Activated B cell treated with CpG ODN at 0.5 μM for 24 hours (primary cell): ENCODE data around the gene SDHA. TPM values are rescaled to one million over a fixed set of nuclear protein-coding genes. Genes with fewer than 3 reads are reported as not detected.
"Not testable (repeated sequence)": the region's sequence is repeated elsewhere in the genome, so short reads cannot be mapped to it uniquely, and the experiment has no call there.

Experiments used
- ATAC-seq: fragments of 200-7000 bp; cut with Tn5 transposase; one replicate; pipeline ENCODE4 v1.10.0; 2021; ENCODE audit warnings: low read depth, mild to moderate bottlenecking, moderate library complexity
- CTCF ChIA-PET: fragments of 350-600 bp; sonication (Branson Sonifier 250); formaldehyde crosslinking; loops from one replicate; lab custom pipeline; 2021; ENCODE audit warnings: antibody characterized with exemption; lab: Charles Lee
- POLR2A ChIA-PET: fragments of 350-600 bp; sonication (Branson Sonifier 250); formaldehyde crosslinking; loops from one replicate; lab custom pipeline; 2021; ENCODE audit warnings: antibody characterized with exemption; lab: Charles Lee
- DNase-seq: peaks from one replicate; pipeline ENCODE4 v3.0.0; 2022
- H3K27ac Mint-ChIP-seq: one replicate; pipeline ENCODE4 v1.8.0; 2020; ENCODE audit warnings: mixed read lengths
- H3K27me3 Mint-ChIP-seq: one replicate; pipeline ENCODE4 v1.8.0; 2021; ENCODE audit warnings: mixed read lengths
- H3K36me3 Mint-ChIP-seq: one replicate; pipeline ENCODE4 v1.8.0; 2021; ENCODE audit warnings: low read depth, mixed read lengths
- H3K4me1 Mint-ChIP-seq: one replicate; pipeline ENCODE4 v1.8.0; 2021; ENCODE audit warnings: mixed read lengths
- H3K4me3 Mint-ChIP-seq: one replicate; pipeline ENCODE4 v1.8.0; 2020; ENCODE audit warnings: mild to moderate bottlenecking, mixed read lengths
- H3K9me3 Mint-ChIP-seq: one replicate; pipeline ENCODE4 v1.8.0; 2020; ENCODE audit warnings: mixed read lengths
- intact Hi-C: fragments of 100-400 bp; cut with micrococcal nuclease; formaldehyde crosslinking; loops from one replicate; pipeline ENCODE4 v1.15.1; 2024
- total RNA-seq: library from RNA; stranded (reverse); gene quantifications from 2 replicates; pipeline ENCODE4 v1.2.3, GENCODE V29; 2022
- TF ChIP-seq, protein P1 (sequence below): fragments of 200-600 bp; IDR thresholded peaks from one replicate; pipeline ENCODE4 v1.8.0; 2022; ENCODE audit warnings: antibody characterized with exemption, mild to moderate bottlenecking

Gene SDHA
- total RNA-seq, 1 donor from 2014 or later: 95.7 TPM

DNA sequence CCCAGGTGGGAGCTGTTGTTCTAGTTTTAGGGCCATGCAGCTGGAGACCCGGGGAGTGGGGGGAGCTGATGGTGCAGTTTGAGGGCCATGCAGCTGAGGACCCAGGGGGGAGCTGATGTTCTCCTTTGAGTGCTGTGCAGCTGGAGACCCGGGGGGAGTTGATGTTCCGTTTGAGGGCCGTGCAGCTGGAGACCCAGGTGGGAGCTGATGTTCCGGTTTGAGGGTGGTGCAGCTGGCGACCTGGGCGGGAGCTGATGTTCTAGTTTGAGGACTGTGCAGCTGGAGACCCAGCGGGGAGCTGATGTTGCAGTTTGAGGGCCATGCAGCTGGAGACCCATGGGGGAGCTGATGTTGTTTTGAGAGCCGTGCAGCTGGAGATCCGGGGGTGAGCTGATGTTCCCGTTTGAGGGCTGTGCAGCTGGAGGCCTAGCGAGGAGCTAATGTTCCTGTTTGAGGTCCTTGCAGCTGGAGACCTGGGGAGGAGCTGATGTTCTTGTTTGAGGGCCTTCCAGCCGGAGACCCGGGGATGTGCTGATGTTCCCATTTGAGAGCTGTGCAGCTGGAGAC, 68.0 kb downstream of the SDHA start:
- Mint-ChIP-seq H3K36me3 (peaks cover 72% of the 10 kb centered on the region), H3K9me3 (no peaks in the 10 kb centered on the region), H3K4me3 (no peak overlapping the region), H3K27ac (no peak overlapping the region), H3K4me1 (peaks cover 52% of the 10 kb centered on the region), H3K27me3 (no peaks in the 10 kb centered on the region)
- DNase-seq (no peak), ATAC-seq (no peak)
- TF ChIP-seq, protein P1, sequence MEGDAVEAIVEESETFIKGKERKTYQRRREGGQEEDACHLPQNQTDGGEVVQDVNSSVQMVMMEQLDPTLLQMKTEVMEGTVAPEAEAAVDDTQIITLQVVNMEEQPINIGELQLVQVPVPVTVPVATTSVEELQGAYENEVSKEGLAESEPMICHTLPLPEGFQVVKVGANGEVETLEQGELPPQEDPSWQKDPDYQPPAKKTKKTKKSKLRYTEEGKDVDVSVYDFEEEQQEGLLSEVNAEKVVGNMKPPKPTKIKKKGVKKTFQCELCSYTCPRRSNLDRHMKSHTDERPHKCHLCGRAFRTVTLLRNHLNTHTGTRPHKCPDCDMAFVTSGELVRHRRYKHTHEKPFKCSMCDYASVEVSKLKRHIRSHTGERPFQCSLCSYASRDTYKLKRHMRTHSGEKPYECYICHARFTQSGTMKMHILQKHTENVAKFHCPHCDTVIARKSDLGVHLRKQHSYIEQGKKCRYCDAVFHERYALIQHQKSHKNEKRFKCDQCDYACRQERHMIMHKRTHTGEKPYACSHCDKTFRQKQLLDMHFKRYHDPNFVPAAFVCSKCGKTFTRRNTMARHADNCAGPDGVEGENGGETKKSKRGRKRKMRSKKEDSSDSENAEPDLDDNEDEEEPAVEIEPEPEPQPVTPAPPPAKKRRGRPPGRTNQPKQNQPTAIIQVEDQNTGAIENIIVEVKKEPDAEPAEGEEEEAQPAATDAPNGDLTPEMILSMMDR: no peak
- intact Hi-C loops: no loop called here
- ChIA-PET POLR2A (interaction anchor here (1.0 kb wide), 1 partner anchor 34 kb away, joined by 3 read pairs; no protein-coding TSS in a partner anchor), CTCF (no interaction called here)

DNA sequence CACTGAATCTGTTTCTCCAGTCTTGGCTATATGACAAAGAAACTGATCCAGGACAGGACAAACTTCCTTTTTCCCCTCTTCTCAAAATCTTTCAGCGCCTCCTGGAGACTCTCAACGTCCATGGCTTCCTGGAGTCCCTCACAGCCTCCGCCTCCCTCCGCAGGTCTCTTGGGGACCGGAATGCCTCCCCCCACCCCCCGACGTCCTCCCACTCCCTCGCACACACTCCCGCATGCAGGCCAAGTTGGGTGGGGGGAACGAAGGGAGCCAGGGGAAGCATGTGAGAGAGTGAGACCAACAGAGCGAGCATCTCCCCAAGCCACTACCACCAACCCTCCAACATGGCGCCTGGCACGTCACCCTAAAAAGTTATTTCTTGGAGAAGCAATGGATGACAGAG, 72.1 kb downstream of the SDHA start:
- POLR2A ChIA-PET, H3K4me3 Mint-ChIP-seq, DNase-seq, CTCF ChIA-PET, H3K27ac Mint-ChIP-seq, H3K9me3 Mint-ChIP-seq, H3K27me3 Mint-ChIP-seq, intact Hi-C loops, ATAC-seq: not testable (repeated sequence)
- Mint-ChIP-seq H3K36me3 (peaks cover 53% of the 10 kb centered on the region), H3K4me1 (peaks cover 23% of the 10 kb centered on the region)

DNA sequence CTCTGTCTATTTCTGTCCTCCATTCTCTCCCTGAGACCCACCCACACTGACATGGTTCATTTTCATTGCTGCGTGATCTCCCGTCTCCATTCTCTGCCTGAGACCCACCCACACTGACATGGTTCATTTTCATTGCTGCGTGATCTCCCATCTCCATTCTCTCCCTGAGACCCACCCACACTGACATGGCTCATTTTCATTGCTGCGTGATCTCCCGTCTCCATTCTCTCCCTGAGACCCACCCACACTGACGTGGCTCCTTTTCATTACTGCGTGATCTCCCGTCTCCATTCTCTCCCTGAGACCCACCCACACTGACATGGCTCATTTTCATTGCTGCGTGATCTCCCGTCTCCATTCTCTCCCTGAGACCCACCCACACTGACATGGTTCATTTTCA, 73.2 kb downstream of the SDHA start:
- CTCF ChIA-PET, H3K27me3 Mint-ChIP-seq, POLR2A ChIA-PET, H3K27ac Mint-ChIP-seq, H3K4me3 Mint-ChIP-seq, H3K9me3 Mint-ChIP-seq, DNase-seq, ATAC-seq, intact Hi-C loops: not testable (repeated sequence)
- Mint-ChIP-seq H3K4me1 (peaks cover 23% of the 10 kb centered on the region), H3K36me3 (peaks cover 46% of the 10 kb centered on the region)

DNA sequence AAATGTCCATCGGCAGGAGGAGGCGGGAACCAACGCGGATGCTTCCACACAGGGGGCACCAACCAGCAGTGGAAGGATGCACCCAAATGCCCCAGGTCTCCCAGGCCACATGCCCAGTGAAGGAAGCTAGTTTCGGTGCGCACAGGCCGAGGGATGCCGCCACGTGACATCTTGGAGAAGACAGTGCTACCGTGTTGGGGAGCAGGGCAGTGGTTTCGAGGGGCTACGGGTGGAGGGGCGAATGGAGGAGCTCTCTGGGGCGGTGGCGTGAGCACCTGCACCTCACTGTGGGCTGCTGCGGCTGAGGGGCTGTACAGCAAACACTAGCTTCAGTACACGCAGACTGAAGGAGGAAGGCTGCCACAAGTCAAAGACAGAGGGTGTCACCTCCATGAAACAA, 76.7 kb downstream of the SDHA start:
- ATAC-seq, H3K9me3 Mint-ChIP-seq, H3K4me3 Mint-ChIP-seq, POLR2A ChIA-PET, H3K27ac Mint-ChIP-seq, H3K27me3 Mint-ChIP-seq, intact Hi-C loops, CTCF ChIA-PET, DNase-seq: not testable (repeated sequence)
- peaks cover 38% of the 10 kb centered on the region for H3K36me3 Mint-ChIP-seq
- peaks cover 26% of the 10 kb centered on the region for H3K4me1 Mint-ChIP-seq

DNA sequence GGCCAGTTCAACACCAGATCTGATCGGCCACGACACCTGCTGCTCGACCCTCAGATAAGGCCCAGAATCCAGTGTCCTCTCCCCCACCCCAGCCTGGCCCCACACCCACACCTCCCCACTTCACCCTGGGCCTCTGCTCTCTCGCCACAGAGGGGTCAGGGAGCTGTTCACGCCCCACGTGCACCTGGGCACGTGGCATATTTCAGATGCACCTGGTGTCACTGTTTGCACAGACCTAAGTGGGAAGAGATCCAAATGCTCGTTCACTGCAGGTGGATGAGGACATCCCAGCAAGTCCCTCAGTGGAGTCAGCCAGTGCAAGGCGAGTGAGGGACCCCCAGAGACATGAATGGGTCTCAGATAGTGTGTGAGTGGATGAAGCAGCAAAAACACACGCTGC, 78.1 kb downstream of the SDHA start:
- ATAC-seq, H3K9me3 Mint-ChIP-seq, POLR2A ChIA-PET, H3K27me3 Mint-ChIP-seq, DNase-seq, CTCF ChIA-PET, H3K4me3 Mint-ChIP-seq, H3K27ac Mint-ChIP-seq, intact Hi-C loops: not testable (repeated sequence)
- Mint-ChIP-seq H3K36me3 (peaks cover 32% of the 10 kb centered on the region), H3K4me1 (peaks cover 25% of the 10 kb centered on the region)

DNA sequence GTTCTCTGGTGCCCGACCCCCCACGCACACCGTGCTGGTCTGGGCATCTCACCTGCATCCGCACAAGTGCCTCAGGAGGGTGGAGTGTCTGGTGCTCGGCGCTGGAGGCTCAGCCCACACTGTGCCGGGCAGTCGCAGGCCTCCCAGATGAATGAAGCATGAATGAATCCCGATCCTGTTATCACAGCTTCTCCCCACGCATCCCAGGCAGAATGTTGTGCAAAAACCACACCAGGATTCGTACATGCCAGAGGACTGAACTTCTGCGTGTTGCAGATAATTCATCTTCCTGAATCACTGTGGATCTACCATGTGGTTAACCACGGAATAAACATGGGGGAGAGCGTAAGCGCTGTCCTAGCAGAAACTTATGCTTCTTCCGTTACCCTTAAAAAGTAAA, 78.8 kb downstream of the SDHA start:
- DNase-seq, ATAC-seq, H3K27me3 Mint-ChIP-seq, POLR2A ChIA-PET, intact Hi-C loops, H3K27ac Mint-ChIP-seq, H3K4me3 Mint-ChIP-seq, H3K9me3 Mint-ChIP-seq, CTCF ChIA-PET: not testable (repeated sequence)
- Mint-ChIP-seq H3K4me1 (peaks cover 24% of the 10 kb centered on the region), H3K36me3 (peaks cover 27% of the 10 kb centered on the region)

DNA sequence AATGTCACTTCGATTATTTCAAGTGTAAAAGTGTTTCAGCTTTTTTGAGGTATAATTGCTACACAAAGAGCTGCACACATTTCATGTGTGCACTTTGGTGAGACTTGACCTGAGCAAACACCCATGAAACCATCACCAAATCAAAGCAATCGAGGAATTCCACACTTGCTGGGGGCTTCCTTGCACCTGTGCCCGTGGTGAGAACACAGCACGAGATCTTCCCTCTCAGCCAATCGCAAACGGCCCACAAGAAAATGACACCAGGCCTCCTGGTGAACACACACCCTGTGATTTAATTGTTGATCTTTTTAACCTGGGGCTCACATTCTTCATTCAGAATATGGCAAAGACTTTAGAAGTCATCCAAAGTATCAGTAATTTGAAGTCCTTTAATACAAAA, 79.3 kb downstream of the SDHA start:
- POLR2A ChIA-PET, intact Hi-C loops, H3K27ac Mint-ChIP-seq, CTCF ChIA-PET, H3K9me3 Mint-ChIP-seq, H3K4me3 Mint-ChIP-seq, DNase-seq, H3K27me3 Mint-ChIP-seq, ATAC-seq: not testable (repeated sequence)
- H3K4me1 Mint-ChIP-seq: peaks cover 28% of the 10 kb centered on the region
- H3K36me3 Mint-ChIP-seq: peaks cover 25% of the 10 kb centered on the region

DNA sequence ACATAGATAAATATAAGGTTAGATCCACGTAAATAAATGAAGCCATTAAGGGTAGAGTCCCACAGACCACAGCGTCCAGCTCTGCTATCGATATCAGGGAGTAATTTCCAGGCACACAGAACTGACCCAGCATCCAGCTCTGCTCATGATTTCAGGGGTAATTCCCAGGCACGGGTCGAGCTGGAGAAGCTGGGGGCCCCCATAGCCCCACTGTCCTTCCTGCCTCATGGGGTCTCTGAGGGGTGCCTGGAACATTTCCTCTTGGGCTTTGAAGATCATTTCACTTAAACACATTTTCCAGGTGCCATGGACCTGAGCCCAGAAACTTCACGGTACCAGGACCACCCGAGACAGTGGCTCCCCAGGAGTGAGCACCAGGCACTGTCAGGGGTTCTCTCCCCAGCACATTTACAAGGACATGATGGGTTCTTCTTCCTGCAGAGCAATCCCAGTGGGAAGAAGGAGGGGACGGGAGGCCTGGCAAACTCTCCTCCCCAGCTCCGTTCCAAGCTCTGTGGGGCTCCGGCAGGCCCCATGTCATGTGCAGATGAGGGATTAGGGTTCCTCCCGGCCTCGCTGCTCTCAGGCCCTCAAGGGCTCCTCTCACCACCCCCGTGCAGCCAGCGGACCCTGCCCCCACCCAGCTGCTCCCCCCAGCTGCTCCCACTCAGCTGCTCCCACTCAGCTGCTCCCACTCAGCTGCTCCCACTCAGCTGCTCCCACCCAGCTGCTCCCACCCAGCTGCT, 80.0 kb downstream of the SDHA start:
- H3K4me1 Mint-ChIP-seq: peaks cover 28% of the 10 kb centered on the region
- CTCF ChIA-PET, ATAC-seq, H3K9me3 Mint-ChIP-seq, H3K4me3 Mint-ChIP-seq, H3K27me3 Mint-ChIP-seq, intact Hi-C loops, DNase-seq, POLR2A ChIA-PET, H3K27ac Mint-ChIP-seq: not testable (repeated sequence)
- H3K36me3 Mint-ChIP-seq: peaks cover 18% of the 10 kb centered on the region
